HepG2 (cell line): ENCODE measurements around the gene PEX11A. TPM values are rescaled to one million over a fixed set of nuclear protein-coding genes. Genes with fewer than 3 reads are reported as not detected.

Experiments
- ATAC-seq: fragments of 200-7000 bp; cut with Tn5 transposase; 3 replicates; pipeline ENCODE4 v1.9.1; 2020; ENCODE audit warnings: mild to moderate bottlenecking, moderate library complexity
- BruUV-seq: library from RNA; stranded (reverse); fragments of 400-500 nt; replicated peaks from 2 replicates; lab custom pipeline; 2021; lab: Mats Ljungman, UMichigan
- CTCF ChIA-PET: fragments of 300-600 bp; formaldehyde crosslinking; extraction: SDS; loops from one replicate; lab custom pipeline; 2021; ENCODE audit warnings: low total read pairs, inconsistent platforms, low intra/inter-chr PET ratio; lab: Yijun Ruan, JAX
- POLR2A ChIA-PET: fragments of 350-600 bp; sonication (Branson Sonifier 250); formaldehyde crosslinking; loops from one replicate; lab custom pipeline; 2020; ENCODE audit warnings: antibody characterized with exemption, inconsistent platforms; lab: Yijun Ruan, JAX
- DNase-seq: peaks from one replicate; pipeline ENCODE4 v3.0.0-alpha.2; 2015; ENCODE audit warnings: low spot score
- FAIRE-seq: peaks from 3 replicates; lab custom pipeline; 2011; peaks lifted over from hg19 to GRCh38; lab: Jason Lieb, UNC
- H2AFZ ChIP-seq: one replicate; pipeline ENCODE4 v1.6.1; 2011; ENCODE audit warnings: low read length, inconsistent platforms
- H3K27ac ChIP-seq: fragments of 300-600 bp; 3 replicates; pipeline ENCODE4 v1.8.0; 2011; ENCODE audit warnings: mixed run types, mild to moderate bottlenecking, mixed read lengths, low read length, inconsistent platforms; ENCODE audit not compliant: insufficient read depth; ENCODE audit errors: extremely low read length
- H3K27me3 ChIP-seq, 2 experiments: fragments of 200-600 bp in 1 of 2; 2 replicates in 1 of 2; 3 replicates in 1 of 2; pipeline versions ENCODE4 v1.6.0 to v1.8.0; 2011; ENCODE audit warnings: low read length in 2 of 2, mild to moderate bottlenecking in 2 of 2, moderate library complexity in 2 of 2, inconsistent platforms in 1 of 2; ENCODE audit not compliant: insufficient read depth in 2 of 2, control insufficient read depth in 1 of 2
- H3K36me3 ChIP-seq, 2 experiments: fragments of 200-600 bp in 1 of 2; replicated peaks in 1 of 2; 2 replicates in 1 of 2; 3 replicates in 1 of 2; pipeline versions ENCODE4 v1.5.1 to v1.8.0; 2011; ENCODE audit warnings: low read length in 2 of 2, inconsistent platforms in 1 of 2; ENCODE audit not compliant: insufficient read depth in 2 of 2, control insufficient read depth in 1 of 2
- H3K4me1 ChIP-seq: 2 replicates; pipeline ENCODE4 v1.5.1; 2012; ENCODE audit warnings: low read length, inconsistent platforms; ENCODE audit not compliant: insufficient read depth
- H3K4me2 ChIP-seq: 2 replicates; pipeline ENCODE4 v1.6.0; 2011; ENCODE audit warnings: low read depth, low read length, inconsistent platforms
- H3K4me3 ChIP-seq, 3 experiments: fragments of 200-600 bp in 1 of 3; sonication (generic), shearing (Covaris generic) in 1 of 3; replicated peaks in 1 of 3; 2 replicates each; pipeline ENCODE4 v1.5.1; 2011 to 2016; ENCODE audit warnings: low read length in 3 of 3, inconsistent platforms in 2 of 3, low read depth in 2 of 3, mild to moderate bottlenecking in 2 of 3, control low read depth in 1 of 3, mixed read lengths in 1 of 3; ENCODE audit not compliant: insufficient read depth in 1 of 3
- H3K79me2 ChIP-seq: one replicate; pipeline ENCODE4 v1.6.1; 2011; ENCODE audit warnings: low read length, inconsistent platforms; ENCODE audit not compliant: insufficient read depth
- H3K9ac ChIP-seq: 2 replicates; pipeline ENCODE4 v1.6.0; 2011; ENCODE audit warnings: mild to moderate bottlenecking, low read depth, low read length, inconsistent platforms; ENCODE audit not compliant: insufficient read depth
- H3K9me3 ChIP-seq: 2 replicates; pipeline ENCODE4 v1.5.1; 2012; ENCODE audit warnings: mild to moderate bottlenecking, low read length
- H4K20me1 ChIP-seq: 2 replicates; pipeline ENCODE4 v1.6.0; 2011; ENCODE audit warnings: inconsistent platforms, mild to moderate bottlenecking, low read length, moderate library complexity; ENCODE audit not compliant: insufficient read depth
- EED ChIP-seq: sonication (generic); formaldehyde crosslinking; IDR thresholded peaks from 2 replicates; pipeline ENCODE4 v1.5.0; 2020; ENCODE audit warnings: mild to moderate bottlenecking, missing genetic modification reagents
- HNF4G ChIP-seq, 2 experiments: sonication (generic) in 1 of 2; formaldehyde crosslinking in 1 of 2; IDR thresholded peaks; 2 replicates each; pipeline versions ENCODE4 v1.4.0 to v1.6.1; 2011 to 2020; ENCODE audit warnings: borderline replicate concordance in 2 of 2, low read depth in 2 of 2, mild to moderate bottlenecking in 2 of 2, low read length in 1 of 2, missing genetic modification reagents in 1 of 2, moderate library complexity in 1 of 2
- MAFF ChIP-seq: IDR thresholded peaks from 2 replicates; pipeline ENCODE4 v1.6.1; 2011; ENCODE audit warnings: low read depth, low read length, improper control_type of control experiment
- MAFK ChIP-seq, 2 experiments: IDR thresholded peaks in 1 of 2; conservative IDR thresholded peaks in 1 of 2; 2 replicates each; pipeline ENCODE4 v1.6.1; 2011; ENCODE audit warnings: improper control_type of control experiment in 2 of 2, low read length in 2 of 2
- NAIF1 ChIP-seq: sonication (generic); formaldehyde crosslinking; IDR thresholded peaks from 2 replicates; pipeline ENCODE4 v1.5.0; 2020; ENCODE audit warnings: mild to moderate bottlenecking, missing genetic modification reagents, borderline replicate concordance
- NRL ChIP-seq: sonication (generic); formaldehyde crosslinking; IDR thresholded peaks from 2 replicates; pipeline ENCODE4 v1.5.0; 2020; ENCODE audit warnings: missing genetic modification reagents, mild to moderate bottlenecking, moderate library complexity, borderline replicate concordance
- THRA ChIP-seq: sonication (generic); formaldehyde crosslinking; IDR thresholded peaks from 2 replicates; pipeline ENCODE4 v1.4.0; 2020; ENCODE audit warnings: missing genetic modification reagents, borderline replicate concordance
- ZNF235 ChIP-seq: sonication (generic); formaldehyde crosslinking; IDR thresholded peaks from 2 replicates; pipeline ENCODE4 v1.8.1; 2023; ENCODE audit warnings: mild to moderate bottlenecking, missing genetic modification reagents, borderline replicate concordance
- ZNF296 ChIP-seq: sonication (generic); formaldehyde crosslinking; conservative IDR thresholded peaks from 2 replicates; pipeline ENCODE4 v1.5.0; 2020; ENCODE audit warnings: mild to moderate bottlenecking, missing genetic modification reagents
- ZNF619 ChIP-seq: sonication (generic); formaldehyde crosslinking; IDR thresholded peaks from 2 replicates; pipeline ENCODE4 v1.4.0; 2020; ENCODE audit warnings: mild to moderate bottlenecking, missing genetic modification reagents
- ZSCAN29 ChIP-seq: sonication (generic); formaldehyde crosslinking; conservative IDR thresholded peaks from 2 replicates; pipeline ENCODE4 v1.4.0; 2020; ENCODE audit warnings: mild to moderate bottlenecking, missing genetic modification reagents
- WGBS: methylation state at CpG from one replicate; pipeline ENCODE4 v1.1.6; 2017; ENCODE audit warnings: low lambda C conversion rate; 5-methylcytosine and 5-hydroxymethylcytosine counted together
- in situ Hi-C: cut with HindIII; loops from 2 replicates; pipeline ENCODE4 v1.10.0; 2017; ENCODE audit warnings: low pct_unique_long_range_greater_than_20kb; ENCODE audit not compliant: extremely low pct_ligation_motif_present
- intact Hi-C: fragments of 100-400 bp; cut with micrococcal nuclease; formaldehyde crosslinking; loops from one replicate; pipeline ENCODE4 v1.10.0; 2022; ENCODE audit not compliant: unreplicated experiment
- polyA plus RNA-seq, 8 experiments: library from polyadenylated mRNA; depleted of rRNA in 3 of 8; stranded (reverse) in 7 of 8; unstranded in 1 of 8; fragments of >200 nt; fragmentation: Illumina TruSeq in 4 of 8; extraction: Trizol in 4 of 8; gene quantifications; 2 replicates each; pipeline versions ENCODE4 v1.2.1 to v1.2.3, GENCODE V29; 2011 to 2016; ENCODE audit warnings: low read depth in 4 of 8, missing spikeins in 1 of 8, mixed read lengths in 1 of 8; ENCODE audit not compliant: insufficient read depth in 1 of 8
- total RNA-seq, 5 experiments: library from RNA; depleted of rRNA; stranded (reverse); fragments of >200 nt; fragmentation: Illumina TruSeq; extraction: Trizol; gene quantifications; 2 replicates each; pipeline ENCODE4 v1.2.3, GENCODE V29; 2016; ENCODE audit warnings: low read depth in 1 of 5

PEX11A gene
- total and polyA plus RNA-seq, 2 of the 13 experiments (the other 11 are each of a cell fraction or from before 2014, with no cell fraction given), result 9.9 to 15.1 TPM

DNA sequence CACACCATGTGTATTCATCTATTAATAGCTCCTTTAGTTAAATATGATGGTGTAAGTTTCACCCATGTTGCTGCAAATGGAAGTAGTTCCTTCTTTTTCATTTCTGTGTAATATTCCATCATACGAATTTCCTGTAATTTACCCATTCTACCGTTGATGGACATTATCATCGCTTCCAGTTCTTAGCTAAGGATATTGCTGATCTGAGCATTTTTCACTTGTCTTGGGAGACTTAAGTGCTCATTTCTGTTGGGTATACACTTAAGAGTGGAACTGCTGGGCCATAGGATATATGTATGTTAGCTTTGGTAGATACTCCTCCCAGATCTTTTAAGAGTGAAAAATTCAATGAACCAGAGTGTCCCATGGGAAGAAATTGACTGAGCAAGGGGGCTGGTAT lies 22.4 kb downstream of the PEX11A start:
- FAIRE-seq, result no peak
- no peaks in the 10 kb centered on the region for H3K79me2 ChIP-seq
- H4K20me1 ChIP-seq, result no peaks in the 10 kb centered on the region
- H3K27me3 ChIP-seq, result no peaks in the 10 kb centered on the region
- DNase-seq, result no peak
- H3K9me3 ChIP-seq, result no peaks in the 10 kb centered on the region
- CTCF ChIA-PET, result no interaction called here
- in situ Hi-C loops, result no loop called here
- H2AFZ ChIP-seq, result no peak overlapping the region
- H3K36me3 ChIP-seq, result no peaks in the 10 kb centered on the region
- H3K4me3 ChIP-seq, result no peak overlapping the region
- H3K4me2 ChIP-seq, result no peak overlapping the region
- no peak for ATAC-seq
- no TSS peak for BruUV-seq
- H3K9ac ChIP-seq, result no peak overlapping the region
- H3K27ac ChIP-seq, result no peak overlapping the region
- intact Hi-C loops, result no loop called here
- H3K4me1 ChIP-seq, result peaks cover 22% of the 10 kb centered on the region
- POLR2A ChIA-PET, result no interaction called here
- TF ChIP-seq HNF4G (IDR thresholded peaks at IDR 0.05; ENCODE audit: borderline replicate concordance, low read depth, low read length) (no peak), HNF4G (CRISPR knock-in tag; IDR thresholded peaks at IDR 0.05; ENCODE audit: borderline replicate concordance, low read depth) (no peak), MAFK (conservative IDR thresholded peaks at IDR 0.05 in 1 of 2, IDR thresholded peaks at IDR 0.05 in 1 of 2; ENCODE audit: low read length in 2 of 2) (peak; percentile 81 to 84), MAFF (peak; percentile 79)
- TF ChIP-seq, all 625 proteins: peak for 2
- 98% methylated on average over 3 of the region's 3 CpGs for WGBS

DNA sequence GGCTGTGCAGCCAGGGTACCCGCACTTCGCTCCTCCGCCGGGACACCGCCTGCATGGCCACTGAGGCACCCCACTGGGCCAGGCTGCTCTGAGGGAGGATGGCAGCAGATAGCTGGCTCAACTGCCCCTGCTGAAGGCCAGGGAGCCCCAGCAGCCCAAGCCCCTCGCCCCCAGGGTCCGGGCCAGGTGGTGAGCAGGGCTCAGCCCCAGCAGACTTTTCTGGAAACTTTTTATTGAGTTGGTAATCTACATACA lies 22.9 kb downstream of the PEX11A start:
- no peak overlapping the region for H2AFZ ChIP-seq
- in situ Hi-C loops (no loop called here), intact Hi-C loops (no loop called here)
- DNase-seq (no peak), FAIRE-seq (no peak), ATAC-seq (no peak)
- CTCF ChIA-PET, result no interaction called here
- H3K4me2 ChIP-seq, result no peak overlapping the region
- TF ChIP-seq ZNF619 (CRISPR knock-in tag) (no peak), ZNF235 (no peak), NAIF1 (CRISPR knock-in tag) (no peak), EED (no peak), ZNF296 (CRISPR knock-in tag) (no peak), ZSCAN29 (CRISPR knock-in tag) (no peak), THRA (no peak), NRL (CRISPR knock-in tag) (no peak)
- no peaks in the 10 kb centered on the region for H4K20me1 ChIP-seq
- 98% methylated on average over 5 of the region's 7 CpGs for WGBS
- no peak overlapping the region for H3K9ac ChIP-seq
- H3K79me2 ChIP-seq, result no peaks in the 10 kb centered on the region
- H3K4me3 ChIP-seq, result no peak overlapping the region
- peaks cover 25% of the 10 kb centered on the region for H3K4me1 ChIP-seq
- no peaks in the 10 kb centered on the region for H3K36me3 ChIP-seq
- POLR2A ChIA-PET, result no interaction called here
- no peaks in the 10 kb centered on the region for H3K9me3 ChIP-seq
- BruUV-seq, result no TSS peak
- H3K27me3 ChIP-seq, result peaks cover 0 to 1% of the 10 kb centered on the region in 2 experiments; a peak in 1 of 5 replicates
- no peak overlapping the region for H3K27ac ChIP-seq
